ENCODE results near the gene BMPR1B. TPM values are rescaled to one million over a fixed set of nuclear protein-coding genes. Genes with fewer than 3 reads are reported as not detected.

The BMPR1B gene
- total and polyA plus RNA-seq, 9 donors = 4.9 to 35.7 (median 13.3) TPM

DNA sequence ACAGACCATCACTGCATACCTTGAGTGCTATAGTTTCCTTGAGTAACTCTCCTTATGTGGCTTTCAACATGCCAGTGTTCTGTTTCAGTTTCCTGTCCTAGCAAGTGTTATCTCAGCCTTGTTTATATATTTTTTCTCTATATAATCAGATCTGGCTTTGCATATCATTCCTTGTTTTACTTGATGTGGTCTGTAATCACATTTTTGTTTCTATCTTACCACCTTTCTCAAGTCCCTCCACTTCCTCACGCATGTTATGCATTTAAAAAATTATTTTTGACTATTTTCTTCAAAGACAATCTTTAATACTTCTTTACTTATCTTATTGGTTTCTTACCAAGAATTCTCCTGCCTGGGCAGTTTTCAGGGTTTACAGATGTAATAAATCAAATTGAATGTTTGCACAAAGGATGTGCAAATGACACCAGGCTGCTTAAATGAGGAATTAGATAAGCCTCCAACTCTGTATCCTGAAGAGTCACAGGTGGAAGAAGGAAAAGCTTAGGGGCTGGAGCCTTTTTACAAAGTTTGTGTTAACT is 351.2 kb downstream of the BMPR1B start:
- no peaks in the 10 kb centered on the region for H3K36me3 ChIP-seq
- no peak for TF ChIP-seq EP300 (IDR thresholded peaks at IDR 0.05)
- TF ChIP-seq POLR2A (IDR thresholded peaks at IDR 0.05) = no peak
- TF ChIP-seq, protein P1, sequence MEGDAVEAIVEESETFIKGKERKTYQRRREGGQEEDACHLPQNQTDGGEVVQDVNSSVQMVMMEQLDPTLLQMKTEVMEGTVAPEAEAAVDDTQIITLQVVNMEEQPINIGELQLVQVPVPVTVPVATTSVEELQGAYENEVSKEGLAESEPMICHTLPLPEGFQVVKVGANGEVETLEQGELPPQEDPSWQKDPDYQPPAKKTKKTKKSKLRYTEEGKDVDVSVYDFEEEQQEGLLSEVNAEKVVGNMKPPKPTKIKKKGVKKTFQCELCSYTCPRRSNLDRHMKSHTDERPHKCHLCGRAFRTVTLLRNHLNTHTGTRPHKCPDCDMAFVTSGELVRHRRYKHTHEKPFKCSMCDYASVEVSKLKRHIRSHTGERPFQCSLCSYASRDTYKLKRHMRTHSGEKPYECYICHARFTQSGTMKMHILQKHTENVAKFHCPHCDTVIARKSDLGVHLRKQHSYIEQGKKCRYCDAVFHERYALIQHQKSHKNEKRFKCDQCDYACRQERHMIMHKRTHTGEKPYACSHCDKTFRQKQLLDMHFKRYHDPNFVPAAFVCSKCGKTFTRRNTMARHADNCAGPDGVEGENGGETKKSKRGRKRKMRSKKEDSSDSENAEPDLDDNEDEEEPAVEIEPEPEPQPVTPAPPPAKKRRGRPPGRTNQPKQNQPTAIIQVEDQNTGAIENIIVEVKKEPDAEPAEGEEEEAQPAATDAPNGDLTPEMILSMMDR (IDR thresholded peaks at IDR 0.05) = no peak
- DNase-seq = no peak
- no peaks in the 10 kb centered on the region for H3K4me1 ChIP-seq (ENCODE audit: insufficient read depth)
- H3K27me3 ChIP-seq = no peaks in the 10 kb centered on the region
- H3K9me3 ChIP-seq = no peaks in the 10 kb centered on the region
- no peak overlapping the region for H3K4me3 ChIP-seq
- intact Hi-C loops (cut with DNase I) = loop anchor here in 2 of 4 donors (10.0 kb wide), 2 partner anchors 354 to 484 kb away; partner anchors contain the start of gene BMPR1B (in 1 of the 2)
- H3K27ac ChIP-seq = no peak overlapping the region
- 96 to 98% (median 97%) methylated on average over 1 of the region's 1 CpG for WGBS, 3 donors

DNA sequence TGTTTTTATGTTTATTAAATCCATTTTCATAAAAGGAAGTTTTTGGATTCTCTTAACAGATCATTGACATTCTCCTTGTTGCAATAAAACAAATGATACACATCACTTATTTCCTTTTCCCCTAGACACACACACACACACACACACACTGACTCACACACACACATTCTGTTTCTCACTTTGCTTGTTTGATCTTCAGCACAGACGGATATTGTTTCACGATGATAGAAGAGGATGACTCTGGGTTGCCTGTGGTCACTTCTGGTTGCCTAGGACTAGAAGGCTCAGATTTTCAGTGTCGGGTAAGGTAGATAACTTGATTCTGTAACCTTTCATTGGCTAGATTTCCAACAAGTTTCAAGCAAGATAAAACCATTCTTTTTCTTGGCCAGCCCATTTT is 356.8 kb downstream of the BMPR1B start:
- intact Hi-C loops (cut with DNase I) = no loop called here
- TF ChIP-seq POLR2A (IDR thresholded peaks at IDR 0.05) (no peak), EP300 (IDR thresholded peaks at IDR 0.05) (no peak)
- TF ChIP-seq, protein P1 (IDR thresholded peaks at IDR 0.05) = no peak
- no peak for DNase-seq
- Histone ChIP-seq H3K9me3 (no peaks in the 10 kb centered on the region), H3K27ac (no peak overlapping the region), H3K36me3 (no peaks in the 10 kb centered on the region), H3K4me3 (no peak overlapping the region), H3K27me3 (no peaks in the 10 kb centered on the region), H3K4me1 (ENCODE audit: insufficient read depth) (no peaks in the 10 kb centered on the region)
- 89 to 93% (median 93%) methylated on average over 3 of the region's 3 CpGs for WGBS, 3 donors

DNA sequence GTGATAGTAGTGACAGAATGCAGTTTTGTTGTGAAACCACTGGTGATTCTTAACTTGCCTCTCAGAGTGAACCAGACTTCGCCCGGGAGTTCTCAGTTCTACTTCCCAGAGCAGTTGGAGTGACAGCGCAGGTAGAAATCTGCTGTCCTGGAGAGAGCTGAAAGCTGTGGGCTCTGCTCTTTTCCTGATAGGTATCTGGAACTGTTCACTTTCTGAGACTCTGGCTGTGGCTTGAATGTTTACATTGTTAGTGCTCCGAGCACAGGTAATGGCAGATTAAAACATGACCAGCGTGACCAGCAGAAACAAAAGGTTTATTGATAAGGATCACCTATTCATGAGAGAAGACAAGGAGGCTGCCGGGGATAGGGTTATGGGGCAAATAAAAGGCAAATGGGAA is 360.7 kb downstream of the BMPR1B start:
- Histone ChIP-seq H3K4me3 (no peak overlapping the region), H3K9me3 (no peaks in the 10 kb centered on the region), H3K36me3 (no peaks in the 10 kb centered on the region), H3K27ac (no peak overlapping the region), H3K27me3 (no peaks in the 10 kb centered on the region), H3K4me1 (ENCODE audit: insufficient read depth) (no peaks in the 10 kb centered on the region)
- 88 to 92% (median 91%) methylated on average over 6 of the region's 6 CpGs for WGBS, 3 donors
- no peak for TF ChIP-seq EP300 (IDR thresholded peaks at IDR 0.05)
- TF ChIP-seq POLR2A (IDR thresholded peaks at IDR 0.05) = no peak
- TF ChIP-seq, protein P1 (IDR thresholded peaks at IDR 0.05) = no peak
- intact Hi-C loops (cut with DNase I) = no loop called here
- no peak for DNase-seq

DNA sequence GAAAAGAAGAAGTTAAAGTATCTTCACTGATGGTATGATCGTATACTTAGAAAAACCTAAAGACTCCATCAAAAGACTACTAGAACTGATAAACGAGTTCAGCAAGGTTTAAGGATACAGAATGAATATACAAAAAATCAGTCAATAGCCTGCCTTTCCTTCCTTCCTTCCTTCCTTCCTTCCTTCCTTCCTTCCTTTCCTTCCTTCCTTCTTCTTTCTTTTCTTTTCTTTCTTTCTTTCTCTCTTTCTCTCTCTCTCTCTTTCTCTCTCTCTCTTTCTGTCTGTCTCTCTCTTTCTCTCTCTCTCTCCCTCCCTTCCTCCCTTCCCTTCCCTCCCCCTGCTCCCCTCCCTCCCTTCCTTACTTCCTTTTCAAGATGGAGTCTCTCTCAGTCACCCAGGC is 362.7 kb downstream of the BMPR1B start:
- no peaks in the 10 kb centered on the region for H3K9me3 ChIP-seq
- intact Hi-C loops (cut with DNase I) = no loop called here
- TF ChIP-seq POLR2A (IDR thresholded peaks at IDR 0.05) = no peak
- TF ChIP-seq EP300 (IDR thresholded peaks at IDR 0.05) = no peak
- TF ChIP-seq, protein P1 (IDR thresholded peaks at IDR 0.05) = no peak
- WGBS, 3 donors = 95 to 100% (median 96%) methylated on average over 2 of the region's 2 CpGs
- H3K27me3 ChIP-seq = no peaks in the 10 kb centered on the region
- no peak overlapping the region for H3K4me3 ChIP-seq
- H3K36me3 ChIP-seq = no peaks in the 10 kb centered on the region
- no peaks in the 10 kb centered on the region for H3K4me1 ChIP-seq (ENCODE audit: insufficient read depth)
- H3K27ac ChIP-seq = no peak overlapping the region
- no peak for DNase-seq

Measured in ovary (tissue), 9 donors.